CD4-positive, alpha-beta T cell treated with Interleukin-4 for 4 hours (primary cell): Measurements from ENCODE around the gene ADAMTSL4.
"Not testable (repeated sequence)": the region's sequence is repeated elsewhere in the genome, so short reads cannot be mapped to it uniquely, and the experiment has no call there.

Source experiments
- DNase-seq: peaks from one replicate; pipeline ENCODE4 v3.0.0-alpha.2; 2020

Gene ADAMTSL4

DNA sequence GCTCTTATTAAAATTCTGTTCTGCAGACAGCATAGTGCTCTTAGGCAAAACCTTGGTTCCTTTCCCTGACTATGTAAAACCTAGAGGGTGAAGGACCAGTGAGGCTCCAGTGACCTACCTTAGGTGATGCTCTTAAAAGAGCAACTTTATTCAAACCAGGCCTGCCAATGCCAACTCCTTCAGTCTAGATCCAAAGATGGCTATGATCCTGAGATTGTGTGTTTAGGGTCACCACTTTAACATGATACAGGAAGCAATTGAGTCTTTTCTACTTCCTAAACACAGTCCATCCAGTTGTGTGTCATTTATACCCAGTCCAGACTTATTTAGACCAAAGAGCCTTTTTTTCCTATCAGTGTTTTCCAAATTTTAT, 19.4 kb downstream of the ADAMTSL4 start:
- no peak for DNase-seq

DNA sequence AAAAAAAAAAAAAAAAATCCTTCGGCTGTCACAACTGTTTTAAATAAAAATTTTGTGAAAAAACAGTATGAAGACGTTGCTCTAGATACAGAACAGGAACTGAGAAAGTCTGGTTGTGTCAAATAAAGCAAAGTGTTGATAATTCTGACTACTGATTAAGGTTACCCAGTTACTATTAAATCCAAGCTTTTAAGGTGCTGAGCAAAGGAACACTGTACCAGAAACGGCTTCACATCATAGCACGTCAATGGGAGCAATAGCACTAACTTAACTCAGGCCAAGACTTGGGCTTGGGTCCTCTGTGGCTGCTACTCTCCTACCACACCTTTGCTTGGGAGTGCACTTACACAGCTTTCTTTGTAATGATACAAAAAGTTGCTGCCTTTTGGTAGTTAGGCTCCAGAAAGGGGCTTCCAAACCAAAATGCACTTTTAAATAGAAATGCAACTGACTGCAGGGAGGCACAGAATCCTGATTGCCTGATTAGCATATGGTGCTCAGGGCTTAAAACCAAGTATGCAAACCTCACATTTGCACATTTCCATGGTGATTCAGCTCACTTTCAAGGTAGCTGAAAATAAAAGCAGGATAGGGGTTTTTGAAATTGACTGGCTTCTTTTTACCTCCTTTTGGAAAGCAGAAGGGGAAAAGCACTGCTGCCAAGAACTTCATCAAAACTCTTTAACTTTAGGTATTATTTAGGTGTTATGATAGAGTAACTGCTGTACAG, 23.9 kb downstream of the ADAMTSL4 start:
- DNase-seq: no peak

DNA sequence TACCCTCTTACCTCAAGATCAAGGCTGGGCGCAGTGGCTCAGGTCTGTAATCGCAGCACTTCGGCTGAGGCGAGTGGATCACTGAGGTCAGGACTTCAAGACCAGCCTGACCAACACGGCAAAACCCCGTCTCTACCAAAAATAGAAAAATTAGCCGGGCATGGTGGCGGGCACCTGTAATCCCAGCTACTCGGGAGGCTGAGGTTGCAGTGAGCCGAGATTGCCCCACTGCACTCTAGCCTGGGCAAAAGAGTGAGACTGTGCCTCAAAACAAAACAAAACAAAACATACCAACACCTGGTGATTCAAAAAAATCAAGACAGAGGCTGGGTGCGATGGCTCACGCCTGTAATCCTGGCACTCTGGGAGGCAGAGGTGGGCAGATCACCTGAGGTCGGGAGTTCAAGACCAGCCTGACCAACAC, 24.5 kb downstream of the ADAMTSL4 start:
- DNase-seq: not testable (repeated sequence)

DNA sequence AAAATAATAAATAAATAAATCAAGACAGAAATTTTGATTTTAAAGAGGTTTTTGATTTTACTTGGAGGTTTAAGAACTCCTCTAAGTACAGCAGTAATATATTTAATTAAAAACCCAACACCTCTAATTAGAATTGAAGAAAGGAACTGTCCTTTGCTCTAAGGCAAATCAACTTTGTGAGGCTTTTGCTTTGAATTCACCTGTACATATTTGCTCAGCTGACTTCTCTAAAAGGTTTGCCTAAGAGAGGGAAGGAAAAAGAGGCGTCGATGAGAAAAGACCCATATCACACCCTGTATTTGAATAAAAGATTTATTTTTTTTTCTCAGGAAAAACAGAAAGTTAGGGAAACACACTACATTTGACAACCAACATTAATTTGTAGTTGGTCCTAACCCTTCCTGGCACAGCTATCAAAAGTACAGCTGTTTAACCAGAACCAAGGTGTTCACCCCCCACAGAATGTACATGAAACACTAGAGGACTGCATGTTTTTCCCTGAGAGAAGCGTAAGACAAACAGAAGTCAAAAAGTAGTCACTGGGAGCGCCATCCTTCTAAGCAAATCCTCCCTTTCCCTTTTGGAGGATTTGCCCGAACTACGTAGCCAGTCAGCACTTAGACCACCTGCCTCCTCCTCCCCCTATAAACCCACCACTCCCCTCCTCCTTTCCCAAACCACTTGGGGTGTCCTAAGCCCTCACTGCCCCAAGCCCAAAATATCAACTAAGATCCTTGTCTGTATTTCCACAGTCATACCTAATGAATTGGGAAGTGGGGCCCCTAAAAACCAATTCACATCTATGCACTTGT, 25.3 kb downstream of the ADAMTSL4 start:
- DNase-seq: no peak

DNA sequence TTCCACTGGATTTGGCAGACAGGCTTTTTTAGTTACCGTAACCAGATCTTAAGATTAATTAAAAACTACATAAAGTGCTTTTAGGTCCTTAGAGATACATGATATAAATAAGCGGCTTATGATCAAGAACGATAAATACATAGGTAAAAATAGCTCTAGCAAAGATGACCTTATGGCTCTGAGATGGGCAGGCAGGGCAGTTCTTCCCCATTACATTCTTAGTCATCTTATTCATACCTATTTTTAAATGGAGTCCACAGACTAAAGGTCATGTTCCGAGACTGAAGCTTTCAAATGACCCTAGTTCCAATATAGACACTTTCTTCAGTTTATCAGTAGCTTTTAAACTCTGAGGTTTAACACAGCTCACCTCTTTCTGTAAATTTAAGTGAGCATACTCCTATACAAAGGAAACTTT, 25.9 kb downstream of the ADAMTSL4 start:
- no peak for DNase-seq

DNA sequence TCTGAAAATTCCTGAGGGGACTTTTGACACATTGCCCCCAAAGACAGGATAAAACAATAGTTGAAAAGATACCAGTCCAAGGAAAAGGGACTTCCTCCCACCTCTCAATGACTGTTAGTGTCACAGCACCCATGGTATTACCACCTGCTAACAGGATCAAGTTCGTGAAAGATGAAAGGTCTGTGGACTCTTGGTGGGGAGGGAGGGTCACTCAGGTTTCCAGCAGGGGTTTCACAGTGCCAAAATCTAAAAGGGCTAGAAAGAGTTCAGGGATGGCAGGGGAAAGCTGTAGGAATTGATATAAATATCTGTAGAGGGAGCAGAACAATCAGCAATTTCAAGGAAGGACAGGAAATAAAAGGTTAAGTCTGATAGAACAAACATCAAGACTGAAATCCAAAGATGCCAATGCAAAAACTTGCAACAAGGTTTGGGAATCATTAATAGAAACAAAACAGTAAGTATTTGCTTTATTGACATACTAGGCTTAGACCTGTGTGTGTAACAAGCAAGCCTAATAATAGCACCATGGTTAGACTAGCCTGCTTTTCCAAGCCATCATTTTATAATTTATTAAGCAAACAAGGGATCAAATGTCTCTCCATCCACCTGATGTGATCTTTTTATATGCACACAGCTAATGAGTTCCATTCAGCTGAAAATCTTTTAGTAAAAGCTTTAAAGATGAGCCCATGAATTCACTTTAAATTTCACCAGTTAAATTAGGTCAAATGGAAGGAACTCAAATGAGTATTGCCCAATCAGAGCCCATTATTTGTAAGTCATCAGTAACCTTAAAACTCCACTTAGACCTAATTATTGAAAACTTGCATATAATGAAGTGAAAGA, 26.5 kb downstream of the ADAMTSL4 start:
- no peak for DNase-seq

DNA sequence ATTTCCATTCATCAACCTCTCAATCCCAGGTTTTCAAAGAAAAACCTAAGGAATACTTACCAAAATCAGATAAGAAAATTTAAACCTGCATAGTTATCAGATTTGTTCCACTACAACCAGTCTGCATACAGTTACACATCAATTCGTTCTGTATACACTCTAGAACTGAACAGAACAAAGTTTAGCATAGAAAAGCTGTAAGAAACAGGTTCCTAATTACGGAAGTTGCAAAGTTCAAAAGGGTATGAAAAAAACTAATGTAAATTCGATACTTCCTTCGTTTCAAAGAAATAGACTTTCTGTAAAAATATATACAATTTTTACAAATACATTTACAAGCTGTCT, 27.1 kb downstream of the ADAMTSL4 start:
- DNase-seq: no peak

DNA sequence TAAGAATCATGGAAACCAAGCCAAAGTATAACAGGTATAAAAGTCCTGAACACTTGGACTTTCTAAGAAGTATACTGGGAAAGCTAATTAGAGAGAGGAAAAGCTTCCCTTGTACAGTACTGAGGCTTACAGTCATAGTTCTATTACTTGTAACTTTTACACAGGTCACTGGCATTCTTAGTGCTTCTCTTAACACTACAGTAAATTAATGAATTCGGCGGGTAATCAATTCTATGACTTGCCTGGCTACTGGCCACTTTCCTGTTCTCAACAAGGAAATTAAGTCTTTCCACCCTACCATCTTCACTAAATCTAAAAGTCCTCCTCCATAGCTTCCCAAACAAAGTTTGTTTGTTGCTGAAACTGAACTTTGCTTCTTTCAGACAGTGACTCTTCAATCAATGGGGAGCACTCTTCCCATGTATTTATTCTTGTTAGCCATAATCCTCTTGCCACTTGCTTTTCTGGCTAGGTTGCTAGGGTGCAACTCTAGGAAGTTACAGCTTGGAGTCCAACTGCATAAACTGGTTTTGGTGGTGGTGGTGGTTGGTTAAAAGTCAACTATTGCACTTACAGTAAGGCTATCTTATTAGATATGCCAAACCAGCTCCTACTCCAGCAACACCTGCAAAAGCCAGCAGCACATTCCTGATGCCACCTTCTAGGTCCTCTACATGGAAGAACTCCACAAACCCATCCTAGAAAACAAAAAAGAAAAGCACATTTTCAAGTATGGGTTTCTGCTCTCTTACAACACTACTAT, 27.8 kb downstream of the ADAMTSL4 start:
- DNase-seq: no peak

DNA sequence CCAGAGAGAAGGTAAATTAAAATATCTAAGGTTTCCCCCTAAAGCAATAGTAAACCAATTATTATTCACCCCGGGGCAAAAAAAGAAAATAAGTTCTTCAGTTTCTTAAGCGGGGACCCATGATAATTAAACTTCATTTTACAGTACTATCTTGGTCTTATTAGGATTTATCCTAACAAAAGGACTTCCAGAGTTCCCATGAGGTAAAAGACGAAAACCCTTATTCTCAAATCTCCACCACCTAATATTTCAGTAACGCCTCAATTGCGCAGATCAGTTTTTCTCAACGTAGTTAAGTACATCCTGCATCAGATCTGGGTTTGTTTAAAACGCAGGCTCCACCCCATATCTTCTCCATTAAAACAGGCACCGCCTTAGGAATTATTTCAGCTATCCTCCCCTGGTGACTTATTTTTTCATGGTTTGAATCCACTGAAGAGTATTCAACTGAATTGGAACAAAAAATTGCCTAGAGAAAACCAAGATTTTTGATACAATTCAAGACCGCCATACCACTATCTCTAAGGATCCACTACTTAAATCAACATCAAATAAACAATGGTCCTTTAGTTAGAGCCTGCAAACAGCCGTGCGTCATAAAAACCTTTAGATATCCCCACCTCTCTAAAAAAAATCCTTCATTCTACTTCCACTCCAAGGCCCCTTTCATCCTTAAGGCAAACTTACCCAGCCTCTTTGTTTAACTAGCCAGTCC, 28.5 kb downstream of the ADAMTSL4 start:
- DNase-seq: peak; percentile 58

DNA sequence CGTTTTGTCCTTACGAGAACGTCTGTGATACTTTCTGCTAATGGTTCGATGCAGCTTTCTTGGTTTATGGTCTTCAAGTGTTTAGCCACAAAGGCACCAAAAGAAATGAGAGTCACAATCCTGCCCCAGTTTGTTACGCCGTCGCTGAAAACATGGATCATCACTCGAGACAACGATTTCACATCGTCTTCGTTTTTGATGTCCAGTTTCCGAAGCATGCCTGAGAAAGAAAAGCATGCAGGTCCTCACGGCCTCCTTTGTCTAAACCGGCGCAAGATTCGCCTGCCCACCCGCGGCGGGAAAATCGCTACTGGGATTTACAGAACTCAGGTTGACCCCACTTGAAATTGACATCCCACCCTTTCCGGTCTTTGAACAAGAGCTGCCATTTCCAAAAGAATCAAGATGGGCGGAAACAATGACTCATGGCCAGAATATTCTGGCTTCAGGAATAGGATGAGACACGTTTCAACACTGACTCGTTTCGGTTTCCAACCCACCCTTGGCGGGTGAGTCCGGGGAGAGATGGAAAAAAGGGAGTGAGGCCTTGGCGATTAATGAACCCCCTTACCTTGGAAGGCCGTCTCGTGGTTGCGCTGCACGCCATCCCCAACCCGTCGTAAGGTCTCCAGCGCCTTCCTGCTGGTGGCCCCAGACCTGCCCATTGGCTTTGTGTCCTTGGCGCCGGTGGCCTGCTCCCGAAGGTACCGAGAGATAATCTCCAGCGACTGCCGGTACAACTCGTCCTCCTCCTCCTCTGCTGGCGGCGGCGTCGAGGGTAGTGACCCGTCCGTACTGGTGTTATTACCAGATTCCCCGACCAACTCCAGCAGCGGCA, 29.3 kb downstream of the ADAMTSL4 start:
- peak; percentile 65 for DNase-seq

DNA sequence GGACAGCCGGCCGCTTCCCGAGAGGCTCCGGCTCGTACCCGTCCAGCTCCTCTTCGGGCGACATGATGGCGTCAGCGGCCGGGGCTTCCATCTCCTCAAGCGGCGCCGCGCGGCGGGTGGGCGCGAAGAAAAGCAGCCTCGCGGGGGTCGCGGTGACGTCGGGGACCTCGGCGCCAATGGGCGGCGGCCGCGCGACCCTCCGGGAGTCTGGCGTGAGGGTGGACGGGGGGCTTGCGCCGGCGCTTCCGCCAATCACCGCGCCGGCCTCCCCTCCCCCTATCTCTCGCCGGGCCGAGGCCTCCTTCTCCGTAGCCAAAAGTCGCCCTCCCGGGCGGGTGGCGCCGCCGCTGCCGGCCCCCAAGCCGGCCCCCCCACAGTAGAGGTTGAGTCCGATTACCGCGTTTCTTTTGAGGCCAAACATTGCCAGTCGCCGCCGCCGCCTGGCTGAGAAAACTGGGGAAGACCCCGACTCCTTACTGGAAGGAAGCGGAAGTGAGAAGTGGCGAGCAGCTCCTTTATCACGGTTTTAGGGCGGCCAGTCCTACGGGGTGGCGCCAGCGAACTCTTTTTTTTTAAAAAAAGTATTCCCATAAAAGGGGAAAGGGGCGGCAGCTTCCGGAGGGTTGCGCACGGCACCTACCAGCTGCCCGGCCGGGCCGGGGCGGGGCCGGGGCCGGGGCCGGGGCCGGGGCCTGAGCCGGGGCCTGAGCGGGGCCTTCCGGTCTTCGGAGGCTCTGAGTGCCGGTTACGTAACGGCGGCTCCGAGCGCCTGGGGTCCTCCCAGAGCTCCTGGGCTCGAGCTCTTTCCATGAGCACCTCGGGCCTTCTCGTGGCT, 30.1 kb downstream of the ADAMTSL4 start, which contains the start of gene MCL1:
TSS of gene MCL1 (minus strand) at position 501 of the 835 bp plus-strand sequence. CDS start at position 421, 80 bp downstream.
- peak; percentile 94 for DNase-seq

DNA sequence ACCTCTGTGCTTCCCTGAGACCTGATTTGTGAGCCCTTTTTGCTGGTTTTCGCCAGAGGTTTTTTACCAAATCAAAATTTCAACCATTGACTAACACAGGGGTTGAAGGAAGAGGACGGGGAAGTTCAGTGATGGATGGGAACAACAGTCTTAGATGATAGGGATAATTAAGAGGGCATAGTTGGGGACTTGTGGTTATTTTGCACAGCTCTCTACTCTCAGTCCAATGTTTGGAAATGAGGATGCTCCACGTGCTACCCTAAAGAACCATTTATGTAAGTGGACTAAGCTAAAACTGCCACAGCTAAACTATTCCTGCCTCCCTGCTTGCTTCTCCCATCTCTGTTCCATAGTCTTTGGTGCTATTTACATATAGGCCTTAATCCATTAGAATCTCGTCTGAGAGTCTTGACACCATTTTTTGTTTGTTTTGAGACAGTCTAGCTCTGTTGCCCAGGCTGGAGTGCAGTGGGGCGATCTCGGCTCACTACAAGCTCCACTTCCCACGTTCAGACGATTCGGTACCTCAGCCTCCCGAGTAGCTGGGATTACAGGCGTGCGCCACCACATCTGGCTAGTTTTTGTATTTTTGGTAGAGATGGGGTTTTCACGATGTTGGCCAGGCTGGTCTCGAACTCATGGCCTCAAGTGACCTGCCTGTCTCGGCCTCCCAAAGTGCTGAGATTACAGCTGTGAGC, 30.9 kb downstream of the ADAMTSL4 start:
- no peak for DNase-seq

DNA sequence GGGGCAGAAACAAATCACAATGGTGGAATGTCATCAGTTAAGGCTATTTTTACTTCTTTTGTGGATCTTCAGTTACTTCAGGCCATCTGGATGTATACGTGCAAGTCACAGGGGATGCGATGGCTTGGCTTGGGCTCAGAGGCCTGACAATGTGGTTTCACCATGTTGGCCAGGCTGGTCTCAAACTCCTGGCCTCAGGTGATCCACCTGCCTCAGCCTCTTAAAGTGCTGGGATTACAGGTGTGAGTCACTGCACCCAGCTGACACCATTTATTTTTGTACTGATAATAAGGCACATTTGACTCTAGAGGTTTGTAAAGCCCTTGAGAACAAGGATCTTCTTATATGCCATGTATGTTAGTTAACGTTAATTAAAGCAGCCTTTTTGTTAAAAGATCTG, 31.8 kb downstream of the ADAMTSL4 start:
- DNase-seq: not testable (repeated sequence)

DNA sequence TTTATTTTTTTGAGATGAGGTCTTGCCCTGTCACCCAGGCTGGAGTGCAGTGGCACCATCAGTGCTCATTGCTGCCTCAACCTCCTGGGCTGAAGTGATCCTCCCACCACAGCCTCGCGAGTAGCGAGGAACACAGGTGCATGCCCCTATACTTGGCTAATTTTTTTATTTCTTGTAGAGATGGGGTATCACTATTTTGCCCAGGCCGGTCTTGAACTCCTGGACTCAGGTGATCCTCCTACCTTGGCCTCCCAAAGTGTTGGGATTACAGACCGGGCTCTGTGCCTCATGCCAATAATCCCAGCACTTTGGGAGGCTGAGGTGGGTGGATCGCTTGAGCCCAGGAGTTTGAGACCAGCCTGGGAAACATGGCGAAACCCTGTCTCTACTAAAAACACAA, 32.2 kb downstream of the ADAMTSL4 start:
- not testable (repeated sequence) for DNase-seq

DNA sequence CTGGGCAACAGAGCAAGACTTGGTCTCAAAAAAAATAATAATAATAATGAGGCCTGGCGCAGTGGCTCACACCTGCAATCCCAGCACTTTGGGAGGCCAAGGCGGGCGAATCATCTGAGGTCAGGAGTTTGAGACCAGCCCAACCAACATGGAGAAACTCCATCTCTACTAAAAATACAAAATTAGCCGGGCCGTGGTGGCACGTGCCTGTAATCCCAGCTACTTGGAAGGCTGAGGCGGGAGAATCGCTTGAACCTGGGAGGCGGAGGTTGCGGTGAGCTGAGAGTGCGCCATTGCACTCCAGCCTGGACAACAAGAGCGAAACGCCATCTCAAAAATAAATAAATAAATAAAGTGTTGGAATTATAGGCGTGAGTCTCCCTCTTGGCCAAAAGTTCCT, 32.8 kb downstream of the ADAMTSL4 start:
- DNase-seq: not testable (repeated sequence)

DNA sequence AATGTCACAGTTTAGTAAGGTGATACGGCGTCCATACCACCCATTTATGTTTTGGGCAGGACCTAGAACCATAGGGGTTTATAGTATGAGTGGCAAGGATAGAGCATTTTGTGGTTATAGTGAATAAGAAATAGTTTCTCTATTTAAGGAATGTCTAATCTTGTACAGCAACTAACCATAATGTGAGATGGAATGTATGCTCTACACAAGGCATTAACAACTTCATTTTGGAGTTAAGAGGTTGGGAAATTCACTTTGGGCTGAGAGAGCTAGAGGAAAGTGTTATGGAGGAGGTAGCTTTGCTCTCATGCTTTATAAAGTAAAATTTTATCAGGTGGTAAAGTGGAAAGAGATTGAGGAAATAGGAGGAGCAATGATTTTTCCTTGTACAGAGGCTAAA, 33.2 kb downstream of the ADAMTSL4 start:
- no peak for DNase-seq

DNA sequence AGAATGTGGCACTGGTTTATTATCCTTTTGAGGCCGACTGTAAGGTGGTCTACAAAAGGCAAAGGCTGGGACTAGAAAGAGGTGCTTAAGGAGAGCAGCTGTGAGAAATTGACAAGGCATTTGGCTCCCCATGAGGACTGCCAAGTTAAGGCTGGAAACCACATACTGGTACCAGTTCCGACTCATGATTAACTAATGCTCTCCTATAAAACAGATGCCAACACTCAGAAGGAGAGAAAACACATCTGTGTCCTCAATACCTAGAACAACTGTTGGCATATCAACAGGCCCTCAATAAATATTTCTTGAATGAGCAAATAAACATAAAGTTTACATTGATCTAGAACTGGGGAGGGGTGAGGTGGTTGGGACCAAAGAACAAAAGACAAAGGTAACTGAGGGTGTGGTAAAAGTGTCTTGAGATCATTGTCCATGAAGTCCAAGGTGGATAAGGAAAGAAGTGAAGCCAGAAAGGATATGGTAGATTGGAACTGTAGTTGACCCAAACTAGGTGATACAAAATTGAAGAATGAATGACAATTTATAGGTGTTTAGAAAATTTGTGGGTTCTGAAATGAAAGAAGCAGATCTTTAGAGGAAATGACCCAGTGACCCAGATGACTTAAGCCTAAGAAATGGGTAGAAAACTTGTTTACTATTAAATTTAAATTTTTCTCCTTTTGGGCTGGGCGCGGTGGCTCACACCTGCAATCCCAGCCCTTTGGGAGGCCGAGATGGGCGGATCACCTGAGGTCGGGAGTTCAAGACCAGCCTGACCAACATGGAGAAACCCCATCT, 47.1 kb downstream of the ADAMTSL4 start:
- DNase-seq: no peak

DNA sequence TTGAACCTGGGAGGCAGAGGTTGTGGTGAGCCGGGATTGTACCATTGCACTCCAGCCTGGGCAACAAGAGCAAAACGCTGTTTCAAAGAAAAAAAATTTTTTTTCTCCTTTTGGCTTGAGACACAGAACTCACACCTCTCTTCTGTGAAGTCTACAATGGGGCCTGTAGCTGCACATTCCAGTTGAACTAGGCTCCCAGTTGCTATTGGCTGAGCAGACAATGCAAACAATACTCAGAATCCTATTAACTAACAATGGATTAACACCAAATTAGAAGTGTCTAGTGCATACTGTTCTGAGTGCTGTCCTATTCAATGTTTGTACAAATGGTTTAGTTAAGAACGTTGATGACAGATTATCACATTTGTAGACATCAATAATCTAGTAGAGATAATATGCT, 47.8 kb downstream of the ADAMTSL4 start:
- DNase-seq: no peak
